H1 (cell line): ENCODE data around the gene ODAD3. TPM values are rescaled to one million over a fixed set of nuclear protein-coding genes. Genes with fewer than 3 reads are reported as not detected.

Experiments used
- CTCF ChIA-PET: fragments of 300-600 bp; sonication (Branson Sonifier 250); formaldehyde crosslinking; loops from one replicate; lab custom pipeline; 2021; ENCODE audit not compliant: partially characterized antibody; lab: Charles Lee
- POLR2A ChIA-PET: fragments of 300-600 bp; sonication (Branson Sonifier 250); formaldehyde crosslinking; loops from one replicate; lab custom pipeline; 2021; ENCODE audit warnings: inconsistent platforms; ENCODE audit not compliant: partially characterized antibody; lab: Charles Lee
- DNase-seq, 2 experiments: peaks; one replicate each; pipeline versions ENCODE4 v3.0.0 to v3.0.0-alpha.2; 2010 to 2022; ENCODE audit warnings: low spot score in 2 of 2, low read depth in 1 of 2, mixed read lengths in 1 of 2
- FAIRE-seq: peaks from 2 replicates; lab custom pipeline; 2011; peaks lifted over from hg19 to GRCh38; lab: Jason Lieb, UNC
- H2AFZ ChIP-seq: 2 replicates; pipeline ENCODE4 v1.8.1; 2012; ENCODE audit warnings: low read length, inconsistent platforms
- H2AK5ac ChIP-seq: 2 replicates; pipeline ENCODE4 v1.6.1; 2013; ENCODE audit warnings: low read depth, low read length
- H2BK120ac ChIP-seq: replicated peaks from 2 replicates; pipeline ENCODE3; 2013; ENCODE audit warnings: low read depth, low read length, inconsistent platforms
- H2BK12ac ChIP-seq: 2 replicates; pipeline ENCODE4 v1.6.1; 2013; ENCODE audit warnings: low read depth, low read length
- H2BK15ac ChIP-seq: 2 replicates; pipeline ENCODE4 v1.6.1; 2013; ENCODE audit warnings: low read length
- H2BK20ac ChIP-seq: 2 replicates; pipeline ENCODE4 v1.6.1; 2013; ENCODE audit warnings: low read length
- H2BK5ac ChIP-seq: 2 replicates; pipeline ENCODE4 v1.6.1; 2013; ENCODE audit warnings: low read depth, low read length
- H3K14ac ChIP-seq: 2 replicates; pipeline ENCODE4 v1.6.1; 2013; ENCODE audit warnings: inconsistent platforms; ENCODE audit not compliant: insufficient read length
- H3K18ac ChIP-seq: 2 replicates; pipeline ENCODE4 v1.6.1; 2013; ENCODE audit warnings: low read length; ENCODE audit errors: extremely low read depth
- H3K23ac ChIP-seq: 2 replicates; pipeline ENCODE4 v1.6.1; 2013; ENCODE audit warnings: inconsistent platforms; ENCODE audit not compliant: insufficient read length
- H3K23me2 ChIP-seq: 2 replicates; pipeline ENCODE4 v1.6.1; 2013; ENCODE audit warnings: low read depth, low read length
- H3K27ac ChIP-seq: 2 replicates; pipeline ENCODE4 v1.6.1; 2011; ENCODE audit warnings: low read depth, low read length, inconsistent platforms
- H3K27me3 ChIP-seq, 4 experiments: replicated peaks in 1 of 4; 1 replicate in 1 of 4; 2 replicates in 3 of 4; pipeline versions ENCODE4 v1.6.1 to v1.8.1; 2011 to 2013; ENCODE audit warnings: low read length in 3 of 4, mild to moderate bottlenecking in 3 of 4, inconsistent platforms in 2 of 4, mixed read lengths in 2 of 4, moderate library complexity in 1 of 4; ENCODE audit not compliant: control insufficient read depth in 3 of 4, insufficient read depth in 3 of 4; ENCODE audit errors: extremely low read depth in 1 of 4
- H3K36me3 ChIP-seq, 4 experiments: 2 replicates each; pipeline versions ENCODE4 v1.6.1 to v1.8.1; 2011 to 2013; ENCODE audit warnings: mild to moderate bottlenecking in 4 of 4, low read length in 3 of 4, moderate library complexity in 2 of 4, control low read depth in 1 of 4, inconsistent platforms in 1 of 4; ENCODE audit not compliant: insufficient read depth in 4 of 4, control insufficient read depth in 2 of 4
- H3K4ac ChIP-seq: replicated peaks from 2 replicates; pipeline ENCODE3; 2013; ENCODE audit warnings: low read length, low read depth, mixed read lengths, inconsistent platforms; ENCODE audit not compliant: insufficient read length
- H3K4me1 ChIP-seq, 4 experiments: replicated peaks in 1 of 4; 1 replicate in 1 of 4; 2 replicates in 3 of 4; pipeline versions ENCODE4 v1.6.1 to v1.8.1; 2011 to 2013; ENCODE audit warnings: low read length in 3 of 4, inconsistent platforms in 2 of 4, mixed read lengths in 1 of 4; ENCODE audit not compliant: insufficient read depth in 4 of 4, control insufficient read depth in 3 of 4
- H3K4me2 ChIP-seq, 2 experiments: 2 replicates each; pipeline versions ENCODE4 v1.6.1 to v1.8.1; 2011 to 2013; ENCODE audit warnings: low read depth in 2 of 2, low read length in 2 of 2, control low read depth in 1 of 2, inconsistent platforms in 1 of 2, mild to moderate bottlenecking in 1 of 2; ENCODE audit not compliant: insufficient read depth in 1 of 2
- H3K4me3 ChIP-seq, 4 experiments: fragments of 200-600, 300-600 bp in 1 of 4; sonication (generic), shearing (Covaris generic), sonication (Bioruptor Twin) in 1 of 4; 2 replicates each; pipeline versions ENCODE4 v1.5.1 to v1.8.1; 2011 to 2016; ENCODE audit warnings: low read length in 4 of 4, low read depth in 3 of 4, control low read depth in 2 of 4, inconsistent platforms in 2 of 4, mild to moderate bottlenecking in 2 of 4, mixed read lengths in 1 of 4, moderate library complexity in 1 of 4; ENCODE audit not compliant: insufficient read depth in 2 of 4; ENCODE audit errors: extremely low read depth in 1 of 4
- H3K56ac ChIP-seq: replicated peaks from 2 replicates; pipeline ENCODE3; 2013; ENCODE audit warnings: low read depth, mild to moderate bottlenecking, mixed read lengths, low read length, inconsistent platforms; ENCODE audit not compliant: insufficient read length
- H3K79me1 ChIP-seq: 2 replicates; pipeline ENCODE4 v1.6.1; 2013; ENCODE audit warnings: low read depth, low read length, control low read depth
- H3K79me2 ChIP-seq, 2 experiments: 2 replicates each; pipeline versions ENCODE4 v1.6.1 to v1.8.1; 2012 to 2013; ENCODE audit warnings: low read length in 2 of 2, mild to moderate bottlenecking in 2 of 2, inconsistent platforms in 1 of 2; ENCODE audit not compliant: insufficient read depth in 2 of 2, control insufficient read depth in 1 of 2
- H3K9ac ChIP-seq, 4 experiments: replicated peaks in 1 of 4; 1 replicate in 1 of 4; 2 replicates in 3 of 4; pipeline versions ENCODE4 v1.6.1 to v1.8.1; 2011 to 2013; ENCODE audit warnings: low read depth in 3 of 4, low read length in 3 of 4, control low read depth in 2 of 4, mild to moderate bottlenecking in 2 of 4, moderate library complexity in 2 of 4, inconsistent platforms in 1 of 4; ENCODE audit errors: extremely low read depth in 1 of 4
- H3K9me3 ChIP-seq, 2 experiments: 2 replicates each; pipeline versions ENCODE4 v1.6.1 to v1.8.1; 2012 to 2013; ENCODE audit warnings: mild to moderate bottlenecking in 2 of 2, moderate library complexity in 2 of 2, control low read depth in 1 of 2, inconsistent platforms in 1 of 2, low read depth in 1 of 2, low read length in 1 of 2, mixed read lengths in 1 of 2; ENCODE audit not compliant: insufficient read depth in 2 of 2
- H4K20me1 ChIP-seq, 2 experiments: replicated peaks in 1 of 2; 2 replicates each; pipeline versions ENCODE3 to v1.8.1; 2011 to 2013; ENCODE audit warnings: inconsistent platforms in 2 of 2, low read length in 2 of 2, mild to moderate bottlenecking in 1 of 2; ENCODE audit not compliant: insufficient read depth in 2 of 2, control insufficient read depth in 1 of 2
- H4K5ac ChIP-seq: 2 replicates; pipeline ENCODE4 v1.6.1; 2013; ENCODE audit warnings: low read length, low read depth, mixed read lengths, inconsistent platforms; ENCODE audit not compliant: insufficient read length
- H4K8ac ChIP-seq: 2 replicates; pipeline ENCODE4 v1.8.0; 2013; ENCODE audit warnings: mild to moderate bottlenecking, moderate library complexity, low read length, inconsistent platforms; ENCODE audit not compliant: insufficient read depth; ENCODE audit errors: extremely low read depth
- H4K91ac ChIP-seq: replicated peaks from 2 replicates; pipeline ENCODE3; 2013; ENCODE audit warnings: low read length, mixed read lengths, inconsistent platforms; ENCODE audit not compliant: insufficient read length
- ASH2L ChIP-seq: fragments of 200-600, 300-600 bp; sonication (generic); IDR thresholded peaks from one replicate; pipeline ENCODE4 v1.7.1; 2017; ENCODE audit warnings: low read length
- CHD1 ChIP-seq: IDR thresholded peaks from 2 replicates; pipeline ENCODE4 v1.6.1; 2012; ENCODE audit warnings: low read depth, low read length, improper control_type of control experiment
- EGR1 ChIP-seq: IDR thresholded peaks from 2 replicates; pipeline ENCODE4 v1.6.1; 2011; ENCODE audit warnings: low read depth, low read length, borderline replicate concordance
- HDAC6 ChIP-seq: IDR thresholded peaks from one replicate; pipeline ENCODE4 v1.7.1; 2012; ENCODE audit warnings: low read depth, mild to moderate bottlenecking, inconsistent platforms, low read length, moderate library complexity
- JUN ChIP-seq: IDR thresholded peaks from 2 replicates; pipeline ENCODE4 v1.6.1; 2011; ENCODE audit warnings: low read depth, mild to moderate bottlenecking, improper control_type of control experiment, low read length
- KDM5A ChIP-seq: fragments of 200-600 bp; IDR thresholded peaks from 2 replicates; pipeline ENCODE4 v1.7.1; 2012; ENCODE audit warnings: mild to moderate bottlenecking, low read length, inconsistent platforms, mixed read lengths
- RBBP5 ChIP-seq: IDR thresholded peaks from 2 replicates; pipeline ENCODE4 v1.7.1; 2012; ENCODE audit warnings: low read depth, mild to moderate bottlenecking, inconsistent platforms, low read length, moderate library complexity, borderline replicate concordance
- RXRA ChIP-seq: IDR thresholded peaks from 2 replicates; pipeline ENCODE4 v1.6.1; 2011; ENCODE audit warnings: low read depth, mild to moderate bottlenecking, low read length, moderate library complexity; ENCODE audit not compliant: insufficient read depth
- YY1 ChIP-seq: IDR thresholded peaks from 2 replicates; pipeline ENCODE4 v1.6.1; 2011; ENCODE audit warnings: low read depth, mild to moderate bottlenecking, low read length
- WGBS, 2 experiments: shearing (Covaris generic) in 1 of 2; methylation state at CpG; one replicate each; pipeline versions ENCODE4 v1.1.6 to v1.1.7; 2013 to 2015; ENCODE audit warnings: low lambda C conversion rate in 2 of 2, mixed read lengths in 2 of 2, inconsistent platforms in 1 of 2, low coverage in 1 of 2, missing lambda C conversion rate in 1 of 2; ENCODE audit not compliant: insufficient replicate concordance in 2 of 2, insufficient coverage in 1 of 2, insufficient read length in 1 of 2; ENCODE audit errors: extremely low coverage in 1 of 2, missing lambda C conversion rate in 1 of 2; 5-methylcytosine and 5-hydroxymethylcytosine counted together
- long read RNA-seq, 2 experiments: library from RNA in 1 of 2; library from capped mRNA in 1 of 2; stranded (forward); transcript quantifications; one replicate each; pipeline ENCODE4 v2.0.0, GENCODE V29; 2021; ENCODE audit warnings: inconsistent platforms in 1 of 2
- polyA minus RNA-seq, 3 experiments: library from RNA; depleted of rRNA, polyadenylated mRNA; stranded (reverse); fragments of >200 nt; gene quantifications; 1 replicate in 2 of 3; 2 replicates in 1 of 3; pipeline ENCODE4 v1.2.3, GENCODE V29; 2011
- polyA plus RNA-seq, 7 experiments: library from polyadenylated mRNA; depleted of rRNA in 3 of 7; stranded (reverse) in 5 of 7; unstranded in 2 of 7; fragments of >200 nt in 5 of 7; fragments of 200-250 nt in 2 of 7; gene quantifications; 1 replicate in 5 of 7; 2 replicates in 1 of 7; 4 replicates in 1 of 7; pipeline versions ENCODE4 v1.2.1 to v1.2.3, GENCODE V29; 2011 to 2013; ENCODE audit warnings: missing spikeins in 2 of 7, mixed read lengths in 2 of 7
- total RNA-seq: library from RNA; stranded (reverse); fragmentation: NEBNext Ultra II Directional; extraction: Animal tissue kit (Norgen Biotek cat#: 25700); gene quantifications from 2 replicates; pipeline ENCODE4 v1.2.1, GENCODE V29; 2021

ODAD3 gene
- total RNA-seq: 1.6 and 2.2 TPM in 2 replicates
- 2.1 and 4.4 TPM in 2 replicates for polyA plus RNA-seq (2011; rRNA removed)
- polyA plus RNA-seq (2011; cell fraction: cytosol; rRNA removed): 3.0 TPM
- polyA plus RNA-seq (2011; cell fraction: nucleus; rRNA removed): 2.9 TPM
- polyA plus RNA-seq (2012, experiment 1 of 2): 2.2 to 3.8 TPM (median 3.1 TPM) in 4 replicates
- polyA plus RNA-seq (2012, experiment 2 of 2): 2.0 TPM
- polyA plus RNA-seq (2013, experiment 1 of 2): 4.0 TPM
- 4.2 TPM for polyA plus RNA-seq (2013, experiment 2 of 2)
- 0.24 and 0.25 TPM in 2 replicates for polyA minus RNA-seq (2011; rRNA and poly(A)+ RNA removed)
- 0.95 TPM for polyA minus RNA-seq (2011; cell fraction: cytosol; rRNA and poly(A)+ RNA removed)
- 0.30 TPM for polyA minus RNA-seq (2011; cell fraction: nucleus; rRNA and poly(A)+ RNA removed)
- long read RNA-seq, experiment 1, partial matches to known transcripts: 2 of 2 reads
- long read RNA-seq, experiment 1, other reads (novel, unspliced or antisense): 0 of 2 reads
- long read RNA-seq, experiment 2: 0 reads

DNA sequence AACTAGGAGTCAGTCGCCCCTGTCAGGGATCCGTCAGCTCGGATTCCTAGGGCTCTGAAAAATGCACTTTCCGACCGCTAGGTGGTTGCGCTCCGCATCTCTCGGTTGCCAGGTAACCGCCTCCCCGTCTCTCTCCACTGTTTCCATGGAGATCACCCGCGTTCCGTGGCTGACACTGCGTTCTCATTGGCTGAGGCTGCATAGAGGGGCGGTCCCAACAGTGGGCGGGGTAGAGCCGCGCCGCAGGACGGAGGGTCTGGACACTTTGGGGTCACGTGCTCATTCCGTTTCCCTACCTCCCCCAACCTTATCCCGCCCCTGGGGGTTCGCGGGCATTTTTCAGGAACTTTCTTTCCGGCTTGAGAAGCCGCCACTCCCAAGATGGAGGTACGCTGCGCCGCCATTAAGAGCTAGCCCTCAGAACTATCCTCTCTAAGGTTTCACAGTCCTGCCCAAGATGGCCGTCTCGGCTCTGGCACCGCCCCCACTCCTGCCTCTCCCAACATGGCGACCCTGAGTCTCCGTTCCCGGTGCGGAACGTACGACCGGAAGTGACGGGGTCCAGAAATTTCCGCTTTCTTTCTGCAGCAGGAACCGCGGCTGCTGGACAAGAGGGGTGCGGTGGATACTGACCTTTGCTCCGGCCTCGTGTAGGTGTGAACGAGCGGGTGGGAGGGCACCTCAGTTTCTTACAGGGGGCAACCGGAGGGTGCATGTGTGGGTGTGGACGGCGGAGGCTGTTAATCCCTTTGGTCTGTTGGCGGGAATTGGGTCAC, at the start of gene ODAD3, which contains the start of gene PRKCSH:
TSS of gene ODAD3 (minus strand) at position 65 of the 776 bp plus-strand sequence. CDS start 105 bp downstream, outside the sequence.
TSS of gene PRKCSH (plus strand) at position 579 of the 776 bp plus-strand sequence. CDS start 483 bp downstream, outside the sequence.
- WGBS, 2 experiments: 2% methylated on average over 47 of the region's 53 CpGs; no CpG with 5 or more reads in 1 of the 2 experiments
- CTCF ChIA-PET: interaction anchor here (0.6 to 13.0 kb wide), 21 partner anchors 9 to 1639 kb away, joined by 3 to 192 read pairs (median 4); partner anchors contain the start of genes EPOR, RGL3 and SWSAP1
- TF ChIP-seq HDAC6 (no peak), RBBP5 (no peak), EGR1 (peak; percentile 83), YY1 (peak; percentile 100), CHD1 (no peak), JUN (no peak), RXRA (no peak), KDM5A (peak; percentile 62; the same call in 1 of the 2 replicates), ASH2L (peak; percentile 81)

More for the DNA sequence above, at the start of gene ODAD3, which contains the start of gene PRKCSH:
- peak within 1 kb of the TSS; percentile 60; the same call in 1 of the 2 replicates for H3K18ac ChIP-seq
- H3K79me1 ChIP-seq: no peaks in the 10 kb centered on the region; the same call in none of the 2 replicates
- H2AK5ac ChIP-seq: peak within 1 kb of the TSS; percentile 3; the same call in 1 of the 2 replicates
- H4K20me1 ChIP-seq: peaks cover 0 to 5% of the 10 kb centered on the region in 2 experiments
- H2BK15ac ChIP-seq: no peak within 1 kb of the TSS; the same call in 1 of the 2 replicates
- H3K27me3 ChIP-seq: no peaks in the 10 kb centered on the region
- peak; percentile 92 for FAIRE-seq
- peaks cover 7% of the 10 kb centered on the region for H3K23me2 ChIP-seq
- H3K27ac ChIP-seq: peak within 1 kb of the TSS; percentile 91
- DNase-seq: peak; percentile 98 to 99
- no peak within 1 kb of the TSS for H3K23ac ChIP-seq
- H3K4ac ChIP-seq: peak within 1 kb of the TSS; percentile 92
- peaks cover 0 to 13% (median 7%) of the 10 kb centered on the region in 4 experiments; a peak in 5 of 7 replicates for H3K4me1 ChIP-seq
- H2BK12ac ChIP-seq: peak within 1 kb of the TSS; percentile 50
- POLR2A ChIA-PET: interaction anchor here (1.0 to 2.8 kb wide), 9 partner anchors 8 to 60 kb away, joined by 3 to 15 read pairs (median 9); partner anchors contain the start of genes RGL3 and SWSAP1
- H3K9me3 ChIP-seq: no peaks in the 10 kb centered on the region
- H4K91ac ChIP-seq: peak within 1 kb of the TSS; percentile 85
- H2BK20ac ChIP-seq: no peak within 1 kb of the TSS
- peak within 1 kb of the TSS; percentile 95 for H4K8ac ChIP-seq
- peak within 1 kb of the TSS; percentile 91 for H2AFZ ChIP-seq
- H2BK120ac ChIP-seq: peak within 1 kb of the TSS; percentile 69
- peak within 1 kb of the TSS; percentile 87 for H3K56ac ChIP-seq
- H3K79me2 ChIP-seq: peaks cover 0 to 16% of the 10 kb centered on the region in 2 experiments; a peak in 2 of 4 replicates
- no peak within 1 kb of the TSS for H3K14ac ChIP-seq
- H3K9ac ChIP-seq: peak within 1 kb of the TSS; percentile 76 to 97 (median 96)
- H3K4me3 ChIP-seq: peak within 1 kb of the TSS; percentile 86 to 99 (median 93)
- H3K36me3 ChIP-seq: peaks cover 9 to 24% (median 16%) of the 10 kb centered on the region in 4 experiments; a peak in 7 of 8 replicates
- peak within 1 kb of the TSS; percentile 81 for H4K5ac ChIP-seq
- H2BK5ac ChIP-seq: peak within 1 kb of the TSS; percentile 97
- H3K4me2 ChIP-seq: peak within 1 kb of the TSS; percentile 76 to 91
